Neural cell (in vitro differentiated cells): ENCODE data around the gene CD40. TPM values are rescaled to one million over a fixed set of nuclear protein-coding genes. Genes with fewer than 3 reads are reported as not detected.

Experiments
- H2AFZ ChIP-seq: fragments of 200-600, 300-800 bp; sonication (generic), shearing (Covaris generic); 2 replicates; pipeline ENCODE4 v1.6.0; 2014; ENCODE audit warnings: low read depth, mild to moderate bottlenecking, antibody characterized with exemption, low read length, moderate library complexity
- H3F3A ChIP-seq: fragments of 200-600 bp; shearing (Covaris generic); 2 replicates; pipeline ENCODE4 v1.6.1; 2016; ENCODE audit warnings: mild to moderate bottlenecking, moderate library complexity, mixed read lengths, antibody characterized with exemption, low read length; ENCODE audit not compliant: insufficient read depth, poor library complexity, severe bottlenecking
- H3K27ac ChIP-seq: fragments of 200-600, 300-800 bp; sonication (generic), shearing (Covaris generic); 2 replicates; pipeline ENCODE4 v1.5.1; 2014; ENCODE audit warnings: mild to moderate bottlenecking, low read length, moderate library complexity
- H3K27me3 ChIP-seq: fragments of 300-800, 200-600 bp; sonication (generic), shearing (Covaris generic); 2 replicates; pipeline ENCODE4 v1.6.0; 2014; ENCODE audit warnings: mild to moderate bottlenecking, low read depth, low read length, moderate library complexity; ENCODE audit not compliant: insufficient read depth
- H3K36me3 ChIP-seq: fragments of 300-800, 200-600 bp; sonication (generic), shearing (Covaris generic); 2 replicates; pipeline ENCODE4 v1.5.1; 2014; ENCODE audit warnings: mild to moderate bottlenecking, antibody characterized with exemption, low read length, moderate library complexity; ENCODE audit not compliant: insufficient read depth
- H3K4me2 ChIP-seq: fragments of 300-800, 200-600 bp; sonication (generic), shearing (Covaris generic); 2 replicates; pipeline ENCODE4 v1.6.0; 2014; ENCODE audit warnings: mild to moderate bottlenecking, low read length
- H3K4me3 ChIP-seq: fragments of 300-800, 200-600 bp; sonication (generic), shearing (Covaris generic); 2 replicates; pipeline ENCODE4 v1.5.1; 2014; ENCODE audit warnings: mild to moderate bottlenecking, low read length, moderate library complexity
- H3K79me2 ChIP-seq: fragments of 200-600 bp; shearing (Covaris generic); replicated peaks from 2 replicates; pipeline ENCODE4 v1.6.0; 2014; ENCODE audit warnings: mild to moderate bottlenecking, low read length, moderate library complexity; ENCODE audit not compliant: insufficient read depth
- H3K9ac ChIP-seq: fragments of 300-800, 200-600 bp; sonication (generic), shearing (Covaris generic); 2 replicates; pipeline ENCODE4 v1.6.1; 2016; ENCODE audit warnings: mild to moderate bottlenecking, low read length, mixed read lengths
- H3K9me2 ChIP-seq: fragments of 200-600 bp; shearing (Covaris generic); 2 replicates; pipeline ENCODE4 v1.6.1; 2016; ENCODE audit warnings: mild to moderate bottlenecking, low read length, mixed read lengths; ENCODE audit not compliant: insufficient read depth
- H3K9me3 ChIP-seq: fragments of 200-600, 300-800 bp; sonication (generic), shearing (Covaris generic); 2 replicates; pipeline ENCODE4 v1.6.1; 2016; ENCODE audit warnings: mild to moderate bottlenecking, mixed run types, low read length, moderate library complexity, mixed read lengths
- H4K20me1 ChIP-seq: fragments of 200-600 bp; shearing (Covaris generic); 2 replicates; pipeline ENCODE4 v1.6.1; 2016; ENCODE audit warnings: mild to moderate bottlenecking, mixed run types; ENCODE audit not compliant: insufficient read depth
- EP300 ChIP-seq: fragments of 450-650 bp; conservative IDR thresholded peaks from 2 replicates; pipeline ENCODE4 v1.6.1; 2014; ENCODE audit warnings: antibody characterized with exemption, mild to moderate bottlenecking, moderate library complexity; ENCODE audit not compliant: poor library complexity, severe bottlenecking
- EZH2 ChIP-seq: fragments of 200-600, 300-800 bp; shearing (Covaris generic), sonication (generic); IDR thresholded peaks from 2 replicates; pipeline ENCODE4 v1.6.1; 2014; ENCODE audit warnings: antibody characterized with exemption, low read length, borderline replicate concordance, mild to moderate bottlenecking; ENCODE audit not compliant: insufficient read depth, poor library complexity, severe bottlenecking
- MXI1 ChIP-seq: fragments of 450-650 bp; conservative IDR thresholded peaks from 2 replicates; pipeline ENCODE4 v1.6.1; 2014; ENCODE audit warnings: antibody characterized with exemption, mild to moderate bottlenecking; ENCODE audit not compliant: poor library complexity, severe bottlenecking
- POLR2AphosphoS5 ChIP-seq: IDR thresholded peaks from 2 replicates; pipeline ENCODE4 v1.6.1; 2012
- SMC3 ChIP-seq: fragments of 450-650 bp; conservative IDR thresholded peaks from 2 replicates; pipeline ENCODE4 v1.6.1; 2014; ENCODE audit warnings: antibody characterized with exemption, mild to moderate bottlenecking, moderate library complexity; ENCODE audit not compliant: poor library complexity
- TAF1 ChIP-seq: IDR thresholded peaks from 2 replicates; pipeline ENCODE4 v1.6.1; 2012; ENCODE audit warnings: low read depth
- polyA plus RNA-seq: library from polyadenylated mRNA; depleted of rRNA; stranded (reverse); fragments of >200 nt; gene quantifications from 2 replicates; pipeline ENCODE4 v1.2.3, GENCODE V29; 2014
- TF ChIP-seq, protein P1 (sequence below): fragments of 450-650 bp; IDR thresholded peaks from 2 replicates; pipeline ENCODE4 v1.5.1; 2014; ENCODE audit warnings: antibody characterized with exemption, mild to moderate bottlenecking, moderate library complexity; ENCODE audit not compliant: poor library complexity, severe bottlenecking

Gene CD40
- polyA plus RNA-seq, 1 donor from 2014 or later, result not detected

DNA sequence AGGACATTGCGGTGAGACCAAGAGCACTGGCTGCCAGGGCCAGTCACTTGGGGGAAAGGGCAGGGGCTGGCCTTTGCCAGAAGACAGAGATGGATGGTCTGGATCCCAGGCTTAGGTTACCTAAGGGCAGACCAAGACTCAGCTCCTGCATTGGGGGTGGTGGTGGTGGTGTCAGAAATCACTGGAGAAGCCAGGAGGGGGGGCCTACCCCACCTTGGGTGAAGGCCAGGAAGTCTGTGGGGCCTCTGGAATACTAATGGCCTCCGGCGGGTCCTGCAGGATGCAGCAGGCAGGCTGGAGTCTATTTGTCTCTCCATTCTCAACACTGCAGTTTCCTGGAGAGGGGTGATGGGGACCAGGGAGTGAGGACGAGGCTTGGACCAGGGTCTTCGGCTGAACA, 32.8 kb downstream of the CD40 start:
- Histone ChIP-seq H3K27me3 (no peaks in the 10 kb centered on the region), H3K9ac (no peak overlapping the region), H3K4me2 (no peak overlapping the region), H3K9me2 (no peaks in the 10 kb centered on the region), H3K36me3 (no peaks in the 10 kb centered on the region), H3K79me2 (no peaks in the 10 kb centered on the region), H3K9me3 (no peaks in the 10 kb centered on the region), H3F3A (no peaks in the 10 kb centered on the region), H2AFZ (no peak overlapping the region), H3K27ac (no peak overlapping the region), H3K4me3 (no peak overlapping the region), H4K20me1 (no peaks in the 10 kb centered on the region)
- TF ChIP-seq EP300, result no peak
- no peak for TF ChIP-seq TAF1

DNA sequence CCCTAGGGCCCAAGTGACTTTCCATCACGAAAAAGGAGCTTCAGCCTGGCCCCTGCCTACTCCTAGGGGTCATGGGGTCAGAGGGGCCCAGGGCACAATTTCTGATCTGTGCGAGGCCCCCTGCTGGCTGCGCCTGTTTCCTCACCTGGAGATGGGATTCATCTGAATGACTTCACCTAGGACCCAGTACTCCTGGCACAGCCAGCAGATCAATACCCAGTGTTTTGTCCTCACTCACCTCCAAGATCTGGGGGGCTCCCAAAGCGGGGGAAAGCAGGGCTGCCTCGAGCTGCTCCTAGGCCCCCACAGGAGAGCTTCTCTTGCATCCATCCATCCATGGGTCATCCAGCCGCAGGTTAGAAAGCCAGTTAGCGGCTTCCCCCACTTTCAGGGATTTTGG, 33.8 kb downstream of the CD40 start:
- H3K27me3 ChIP-seq, result no peaks in the 10 kb centered on the region
- no peak overlapping the region for H3K4me2 ChIP-seq
- no peak overlapping the region for H3K27ac ChIP-seq
- H3F3A ChIP-seq, result no peaks in the 10 kb centered on the region
- no peaks in the 10 kb centered on the region for H3K79me2 ChIP-seq
- no peaks in the 10 kb centered on the region for H3K36me3 ChIP-seq
- no peak for TF ChIP-seq MXI1
- no peak for TF ChIP-seq EZH2
- TF ChIP-seq EP300, result no peak
- TF ChIP-seq, protein P1, sequence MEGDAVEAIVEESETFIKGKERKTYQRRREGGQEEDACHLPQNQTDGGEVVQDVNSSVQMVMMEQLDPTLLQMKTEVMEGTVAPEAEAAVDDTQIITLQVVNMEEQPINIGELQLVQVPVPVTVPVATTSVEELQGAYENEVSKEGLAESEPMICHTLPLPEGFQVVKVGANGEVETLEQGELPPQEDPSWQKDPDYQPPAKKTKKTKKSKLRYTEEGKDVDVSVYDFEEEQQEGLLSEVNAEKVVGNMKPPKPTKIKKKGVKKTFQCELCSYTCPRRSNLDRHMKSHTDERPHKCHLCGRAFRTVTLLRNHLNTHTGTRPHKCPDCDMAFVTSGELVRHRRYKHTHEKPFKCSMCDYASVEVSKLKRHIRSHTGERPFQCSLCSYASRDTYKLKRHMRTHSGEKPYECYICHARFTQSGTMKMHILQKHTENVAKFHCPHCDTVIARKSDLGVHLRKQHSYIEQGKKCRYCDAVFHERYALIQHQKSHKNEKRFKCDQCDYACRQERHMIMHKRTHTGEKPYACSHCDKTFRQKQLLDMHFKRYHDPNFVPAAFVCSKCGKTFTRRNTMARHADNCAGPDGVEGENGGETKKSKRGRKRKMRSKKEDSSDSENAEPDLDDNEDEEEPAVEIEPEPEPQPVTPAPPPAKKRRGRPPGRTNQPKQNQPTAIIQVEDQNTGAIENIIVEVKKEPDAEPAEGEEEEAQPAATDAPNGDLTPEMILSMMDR, result no peak
- H3K9ac ChIP-seq, result no peak overlapping the region
- H2AFZ ChIP-seq, result no peak overlapping the region
- no peaks in the 10 kb centered on the region for H3K9me3 ChIP-seq
- H3K9me2 ChIP-seq, result no peaks in the 10 kb centered on the region
- no peaks in the 10 kb centered on the region for H4K20me1 ChIP-seq
- H3K4me3 ChIP-seq, result no peak overlapping the region

DNA sequence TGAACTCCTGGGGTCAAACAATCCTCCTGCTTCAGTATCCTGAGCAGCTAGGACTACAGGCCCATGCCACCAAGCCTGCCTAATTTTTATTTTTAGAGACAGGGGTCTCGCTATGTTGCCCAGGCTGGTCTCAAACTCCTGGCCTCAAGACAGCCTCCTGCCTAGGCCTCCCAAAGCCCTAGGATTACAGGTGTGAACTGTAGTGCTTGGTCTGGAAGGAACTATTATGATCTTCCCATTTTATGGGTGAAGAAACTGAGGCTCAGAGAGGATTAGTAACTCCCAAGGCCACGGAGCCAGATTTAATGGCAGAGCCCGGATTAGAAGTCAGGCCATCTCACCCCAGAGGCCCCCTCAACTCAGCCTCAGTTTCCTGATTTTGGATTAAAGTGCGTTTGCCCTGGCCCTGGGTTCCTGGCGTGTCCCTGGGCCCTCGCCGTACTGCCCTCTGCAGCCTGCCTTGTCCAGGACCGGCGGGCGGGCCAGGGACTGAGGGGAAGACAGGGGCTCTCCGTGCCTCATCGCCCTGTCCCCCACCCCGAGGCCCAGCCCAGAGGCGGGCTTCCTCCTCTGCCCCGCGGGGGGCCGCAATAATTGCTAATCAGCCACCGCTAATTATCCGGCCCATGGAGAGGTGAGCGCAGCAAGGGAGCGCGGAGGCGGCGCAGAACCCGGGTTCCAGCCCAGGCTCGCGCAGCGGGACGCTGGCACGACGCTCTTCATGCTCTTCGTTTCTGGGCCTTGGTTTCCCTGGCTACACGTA, 34.9 kb downstream of the CD40 start:
- Histone ChIP-seq H3K36me3 (no peaks in the 10 kb centered on the region), H3K9ac (no peak overlapping the region), H2AFZ (no peak overlapping the region), H3K9me3 (no peaks in the 10 kb centered on the region), H3K27me3 (no peaks in the 10 kb centered on the region), H3K4me3 (no peak overlapping the region), H4K20me1 (no peaks in the 10 kb centered on the region), H3K9me2 (no peaks in the 10 kb centered on the region), H3F3A (no peaks in the 10 kb centered on the region), H3K79me2 (no peaks in the 10 kb centered on the region), H3K27ac (no peak overlapping the region), H3K4me2 (no peak overlapping the region)
- no peak for TF ChIP-seq POLR2AphosphoS5
- no peak for TF ChIP-seq EP300

DNA sequence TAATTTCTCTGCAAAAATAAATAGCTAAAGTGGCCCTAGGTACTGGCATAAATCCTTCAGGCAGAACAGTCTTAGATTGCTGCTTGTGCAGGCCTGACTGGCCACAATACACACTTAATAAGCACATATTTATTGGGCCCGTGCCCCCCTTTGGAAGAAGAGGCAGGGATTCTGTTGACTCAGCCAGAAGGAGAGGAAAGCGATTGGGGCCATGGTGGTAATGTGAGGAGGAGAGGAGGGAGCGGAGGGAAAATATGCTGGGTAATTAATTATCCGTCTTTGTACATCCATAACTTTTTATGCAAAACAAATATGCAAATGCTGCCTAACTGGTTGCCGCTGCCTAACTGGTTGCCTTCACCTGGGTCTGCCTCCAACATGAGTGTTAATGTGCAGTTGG, 36.2 kb downstream of the CD40 start:
- no peak overlapping the region for H3K9ac ChIP-seq
- no peaks in the 10 kb centered on the region for H4K20me1 ChIP-seq
- H3K79me2 ChIP-seq, result no peaks in the 10 kb centered on the region
- no peak overlapping the region for H3K27ac ChIP-seq
- H3K4me2 ChIP-seq, result no peak overlapping the region
- no peaks in the 10 kb centered on the region for H3K9me3 ChIP-seq
- H3F3A ChIP-seq, result no peaks in the 10 kb centered on the region
- TF ChIP-seq SMC3 (no peak), EZH2 (no peak), TAF1 (no peak)
- H2AFZ ChIP-seq, result no peak overlapping the region
- H3K36me3 ChIP-seq, result no peaks in the 10 kb centered on the region
- H3K9me2 ChIP-seq, result no peaks in the 10 kb centered on the region
- no peaks in the 10 kb centered on the region for H3K27me3 ChIP-seq
- no peak overlapping the region for H3K4me3 ChIP-seq
